HEK293 (cell line): ENCODE measurements around the gene ASAP2.

ENCODE experiments used
- CTCF ChIA-PET: fragments of 350-600 bp; formaldehyde crosslinking; extraction: SDS; loops from one replicate; lab custom pipeline; 2021; ENCODE audit warnings: antibody characterized with exemption; lab: Yijun Ruan, JAX
- POLR2A ChIA-PET: fragments of 300-600 bp; formaldehyde crosslinking; extraction: SDS; loops from one replicate; lab custom pipeline; 2020; ENCODE audit warnings: antibody characterized with exemption, inconsistent platforms; lab: Yijun Ruan, JAX
- H3K27ac ChIP-seq: fragments of 200-500 bp; sonication (Bioruptor generic); 2 replicates; pipeline ENCODE4 v1.5.1; 2014; ENCODE audit warnings: low read depth, low read length, control low read depth, inconsistent platforms; ENCODE audit errors: extremely low read depth
- H3K36me3 ChIP-seq, 2 experiments: fragments of 200-500 bp in 1 of 2; sonication (Bioruptor generic) in 1 of 2; 1 replicate in 1 of 2; 2 replicates in 1 of 2; pipeline ENCODE4 v1.5.1; 2014 to 2017; ENCODE audit warnings: inconsistent platforms in 2 of 2, low read length in 2 of 2; ENCODE audit not compliant: control insufficient read depth in 2 of 2, insufficient read depth in 1 of 2
- H3K4me1 ChIP-seq: fragments of 200-500 bp; sonication (Bioruptor generic); 2 replicates; pipeline ENCODE4 v1.5.1; 2014; ENCODE audit warnings: mild to moderate bottlenecking, low read length, inconsistent platforms; ENCODE audit not compliant: control insufficient read depth, insufficient read depth
- H3K4me3 ChIP-seq: 2 replicates; pipeline ENCODE4 v1.5.1; 2011; ENCODE audit warnings: low read depth, mild to moderate bottlenecking, control low read depth, low read length, moderate library complexity
- H3K9me3 ChIP-seq: fragments of 200-500 bp; sonication (Bioruptor generic); 2 replicates; pipeline ENCODE4 v1.5.1; 2014; ENCODE audit warnings: low read depth, low read length, inconsistent platforms; ENCODE audit not compliant: control insufficient read depth, insufficient read depth
- IKZF3 ChIP-seq: fragments of 450-650 bp; IDR thresholded peaks from 2 replicates; pipeline ENCODE4 v1.5.0; 2018; ENCODE audit warnings: missing biosample characterization, mild to moderate bottlenecking, missing genetic modification characterization, moderate library complexity
- KLF8 ChIP-seq: fragments of 450-650 bp; formaldehyde crosslinking; IDR thresholded peaks from 2 replicates; pipeline ENCODE4 v1.5.1; 2016; ENCODE audit warnings: missing biosample characterization, missing genetic modification characterization
- MEIS1 ChIP-seq: sonication (generic); formaldehyde crosslinking; IDR thresholded peaks from 2 replicates; pipeline ENCODE4 v1.8.1; 2022; ENCODE audit warnings: missing genetic modification reagents, mild to moderate bottlenecking, borderline replicate concordance
- MYNN ChIP-seq: fragments of 450-650 bp; formaldehyde crosslinking; IDR thresholded peaks from 2 replicates; pipeline ENCODE4 v1.5.1; 2016; ENCODE audit warnings: missing biosample characterization, missing genetic modification characterization, borderline replicate concordance
- SCRT2 ChIP-seq: fragments of 450-650 bp; formaldehyde crosslinking; IDR thresholded peaks from 2 replicates; pipeline ENCODE4 v1.5.1; 2016; ENCODE audit warnings: missing biosample characterization, missing genetic modification characterization
- ZNF121 ChIP-seq: fragments of 450-650 bp; formaldehyde crosslinking; IDR thresholded peaks from 2 replicates; pipeline ENCODE4 v1.5.1; 2016; ENCODE audit warnings: missing biosample characterization, missing genetic modification characterization
- ZNF138 ChIP-seq: fragments of 450-650 bp; formaldehyde crosslinking; IDR thresholded peaks from 2 replicates; pipeline ENCODE4 v1.5.1; 2016; ENCODE audit warnings: missing biosample characterization, missing genetic modification characterization, borderline replicate concordance
- ZNF202 ChIP-seq: fragments of 450-650 bp; formaldehyde crosslinking; IDR thresholded peaks from 2 replicates; pipeline ENCODE4 v1.5.1; 2016; ENCODE audit warnings: missing biosample characterization, missing genetic modification characterization, borderline replicate concordance
- ZNF221 ChIP-seq: fragments of 450-650 bp; formaldehyde crosslinking; IDR thresholded peaks from 2 replicates; pipeline ENCODE4 v1.5.1; 2017; ENCODE audit warnings: missing biosample characterization, missing genetic modification characterization, borderline replicate concordance
- ZNF274 ChIP-seq, 2 experiments: fragments of 200-500 bp in 1 of 2; fragments of 450-650 bp in 1 of 2; sonication (Bioruptor generic) in 1 of 2; formaldehyde crosslinking in 1 of 2; IDR thresholded peaks; 2 replicates each; pipeline versions ENCODE4 v1.5.1 to v1.6.1; 2014 to 2016; ENCODE audit warnings: borderline replicate concordance in 1 of 2, inconsistent platforms in 1 of 2, low read length in 1 of 2, missing biosample characterization in 1 of 2, missing genetic modification characterization in 1 of 2
- ZNF391 ChIP-seq: fragments of 450-650 bp; formaldehyde crosslinking; IDR thresholded peaks from 2 replicates; pipeline ENCODE4 v1.5.1; 2016; ENCODE audit warnings: low read depth, missing biosample characterization, missing genetic modification characterization, borderline replicate concordance
- ZNF426 ChIP-seq: fragments of 450-650 bp; formaldehyde crosslinking; IDR thresholded peaks from 2 replicates; pipeline ENCODE4 v1.5.1; 2017; ENCODE audit warnings: missing biosample characterization, missing genetic modification characterization, mild to moderate bottlenecking, inconsistent platforms, moderate library complexity
- ZNF473 ChIP-seq: fragments of 450-650 bp; formaldehyde crosslinking; IDR thresholded peaks from 2 replicates; pipeline ENCODE4 v1.5.1; 2017; ENCODE audit warnings: missing biosample characterization, missing genetic modification characterization
- ZSCAN30 ChIP-seq: fragments of 450-650 bp; IDR thresholded peaks from 2 replicates; pipeline ENCODE4 v1.5.1; 2018; ENCODE audit warnings: missing biosample characterization, mild to moderate bottlenecking, missing genetic modification characterization, moderate library complexity
- TF ChIP-seq, protein P1 (sequence below): IDR thresholded peaks from 2 replicates; pipeline ENCODE4 v1.6.1; 2011; ENCODE audit warnings: mild to moderate bottlenecking, low read depth, low read length, borderline replicate concordance
- TF ChIP-seq, protein P2 (sequence below): fragments of 450-650 bp; formaldehyde crosslinking; IDR thresholded peaks from 2 replicates; pipeline ENCODE4 v1.5.1; 2016; ENCODE audit warnings: missing biosample characterization, missing genetic modification characterization
- TF ChIP-seq, protein P3 (sequence below): fragments of 450-650 bp; formaldehyde crosslinking; IDR thresholded peaks from 2 replicates; pipeline ENCODE4 v1.5.1; 2016; ENCODE audit warnings: missing biosample characterization, missing genetic modification characterization
- TF ChIP-seq, protein P4 (sequence below): fragments of 450-650 bp; formaldehyde crosslinking; IDR thresholded peaks from 2 replicates; pipeline ENCODE4 v1.5.1; 2016; ENCODE audit warnings: missing biosample characterization, missing genetic modification characterization

Gene ASAP2

DNA sequence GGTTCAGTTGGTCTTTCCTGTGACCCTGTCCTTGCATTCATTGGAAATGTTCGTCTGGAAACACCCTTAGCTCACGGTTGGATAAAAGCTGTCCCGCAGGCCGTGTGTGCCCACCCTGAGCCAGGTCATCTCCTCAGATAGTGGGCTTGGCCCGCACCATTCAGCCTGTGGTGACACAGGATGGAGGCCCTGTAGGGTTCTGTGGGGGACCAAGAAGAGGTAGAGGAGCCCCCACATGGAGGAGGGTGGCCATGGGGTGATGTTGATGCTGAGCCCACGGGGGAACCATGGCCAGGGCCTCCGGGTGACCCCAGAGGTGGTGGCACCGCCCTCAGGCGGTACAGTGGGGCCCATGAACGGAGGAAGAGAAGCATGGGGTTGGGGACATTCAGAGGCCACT is 62.7 kb downstream of the ASAP2 start:
- no peak overlapping the region for H3K27ac ChIP-seq

DNA sequence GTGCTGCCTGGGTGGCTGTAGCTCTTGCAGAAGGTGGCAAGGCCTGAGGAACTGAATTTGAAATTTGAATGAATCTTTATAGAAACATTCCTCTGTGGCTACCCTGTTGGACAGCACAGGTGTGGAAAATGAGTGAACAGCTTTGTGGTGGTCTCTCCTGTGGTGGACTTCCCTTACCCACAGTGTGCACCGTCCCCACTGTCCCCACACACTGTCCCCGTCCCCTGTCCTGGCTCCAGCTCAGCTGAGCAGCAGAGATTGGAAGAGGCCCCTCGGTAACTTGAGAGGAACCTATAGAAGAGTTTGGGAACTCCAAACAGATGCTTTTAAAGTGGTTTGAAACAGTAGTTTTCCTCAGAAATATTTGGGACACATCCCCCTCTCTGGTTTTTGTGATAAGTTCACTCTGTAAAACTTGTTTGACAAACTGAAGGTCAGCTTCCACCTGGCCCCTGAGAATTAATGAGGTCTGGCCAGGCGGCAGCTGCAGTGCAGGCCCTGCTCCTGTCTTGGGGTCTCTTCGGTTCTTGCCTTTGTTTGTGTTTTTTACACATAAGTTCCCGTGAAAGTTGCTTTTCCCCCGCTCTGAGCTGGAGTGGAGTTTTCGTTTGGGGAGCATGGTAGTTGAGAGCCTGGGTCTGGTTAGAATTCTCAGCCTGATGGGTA is 63.2 kb downstream of the ASAP2 start:
- no peak overlapping the region for H3K4me3 ChIP-seq
- no peaks in the 10 kb centered on the region for H3K36me3 ChIP-seq
- H3K9me3 ChIP-seq: no peaks in the 10 kb centered on the region
- no peak for TF ChIP-seq ZNF426
- no peak for TF ChIP-seq ZNF202
- TF ChIP-seq, protein P1, sequence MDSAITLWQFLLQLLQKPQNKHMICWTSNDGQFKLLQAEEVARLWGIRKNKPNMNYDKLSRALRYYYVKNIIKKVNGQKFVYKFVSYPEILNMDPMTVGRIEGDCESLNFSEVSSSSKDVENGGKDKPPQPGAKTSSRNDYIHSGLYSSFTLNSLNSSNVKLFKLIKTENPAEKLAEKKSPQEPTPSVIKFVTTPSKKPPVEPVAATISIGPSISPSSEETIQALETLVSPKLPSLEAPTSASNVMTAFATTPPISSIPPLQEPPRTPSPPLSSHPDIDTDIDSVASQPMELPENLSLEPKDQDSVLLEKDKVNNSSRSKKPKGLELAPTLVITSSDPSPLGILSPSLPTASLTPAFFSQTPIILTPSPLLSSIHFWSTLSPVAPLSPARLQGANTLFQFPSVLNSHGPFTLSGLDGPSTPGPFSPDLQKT: no peak
- no peak for TF ChIP-seq ZNF473 (tag by site-specific recombination)
- no peak for TF ChIP-seq ZSCAN30 (tag by site-specific recombination)
- no peak for TF ChIP-seq ZNF138 (tag by site-specific recombination)
- no peak for TF ChIP-seq IKZF3
- no peak for TF ChIP-seq ZNF391 (tag by site-specific recombination)
- TF ChIP-seq SCRT2 (tag by site-specific recombination): no peak
- no peak for TF ChIP-seq ZNF274 (IDR thresholded peaks at IDR 0.05; ENCODE audit: low read length)
- TF ChIP-seq ZNF274 (tag by site-specific recombination; IDR thresholded peaks at IDR 0.05; ENCODE audit: borderline replicate concordance): no peak
- no peak for TF ChIP-seq ZNF221
- TF ChIP-seq KLF8 (tag by site-specific recombination): no peak
- no peak for TF ChIP-seq MEIS1
- no peak for TF ChIP-seq MYNN (tag by site-specific recombination)
- no peak for TF ChIP-seq ZNF121 (tag by site-specific recombination)
- TF ChIP-seq, protein P2, sequence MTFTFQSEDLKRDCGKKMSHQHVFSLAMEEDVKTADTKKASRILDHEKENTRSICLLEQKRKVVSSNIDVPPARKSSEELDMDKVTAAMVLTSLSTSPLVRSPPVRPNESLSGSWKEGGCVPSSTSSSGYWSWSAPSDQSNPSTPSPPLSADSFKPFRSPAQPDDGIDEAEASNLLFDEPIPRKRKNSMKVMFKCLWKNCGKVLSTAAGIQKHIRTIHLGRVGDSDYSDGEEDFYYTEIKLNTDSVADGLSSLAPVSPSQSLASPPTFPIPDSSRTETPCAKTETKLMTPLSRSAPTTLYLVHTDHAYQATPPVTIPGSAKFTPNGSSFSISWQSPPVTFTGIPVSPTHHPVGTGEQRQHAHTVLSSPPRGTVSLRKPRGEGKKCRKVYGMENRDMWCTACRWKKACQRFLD: no peak
- TF ChIP-seq, protein P3, sequence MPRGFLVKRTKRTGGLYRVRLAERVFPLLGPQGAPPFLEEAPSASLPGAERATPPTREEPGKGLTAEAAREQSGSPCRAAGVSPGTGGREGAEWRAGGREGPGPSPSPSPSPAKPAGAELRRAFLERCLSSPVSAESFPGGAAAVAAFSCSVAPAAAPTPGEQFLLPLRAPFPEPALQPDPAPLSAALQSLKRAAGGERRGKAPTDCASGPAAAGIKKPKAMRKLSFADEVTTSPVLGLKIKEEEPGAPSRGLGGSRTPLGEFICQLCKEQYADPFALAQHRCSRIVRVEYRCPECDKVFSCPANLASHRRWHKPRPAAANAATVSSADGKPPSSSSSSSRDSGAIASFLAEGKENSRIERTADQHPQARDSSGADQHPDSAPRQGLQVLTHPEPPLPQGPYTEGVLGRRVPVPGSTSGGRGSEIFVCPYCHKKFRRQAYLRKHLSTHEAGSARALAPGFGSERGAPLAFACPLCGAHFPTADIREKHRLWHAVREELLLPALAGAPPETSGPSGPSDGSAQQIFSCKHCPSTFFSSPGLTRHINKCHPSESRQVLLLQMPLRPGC: no peak
- POLR2A ChIA-PET: interaction anchor here (1.0 kb wide), 1 partner anchor 35 kb away, joined by 3 read pairs; no protein-coding TSS in a partner anchor
- H3K4me1 ChIP-seq: no peaks in the 10 kb centered on the region; the same call in 1 of the 2 replicates
- CTCF ChIA-PET: interaction anchor here (0.6 kb wide), 1 partner anchor 416 kb away, joined by 3 read pairs; no protein-coding TSS in a partner anchor
- H3K27ac ChIP-seq: no peak overlapping the region

More for the DNA sequence above, 62.7 kb downstream of the ASAP2 start:
- Histone ChIP-seq H3K9me3 (no peaks in the 10 kb centered on the region), H3K4me3 (no peak overlapping the region), H3K4me1 (no peaks in the 10 kb centered on the region; the same call in 1 of the 2 replicates), H3K36me3 (no peaks in the 10 kb centered on the region)
- CTCF ChIA-PET: no interaction called here
- TF ChIP-seq, protein P4, sequence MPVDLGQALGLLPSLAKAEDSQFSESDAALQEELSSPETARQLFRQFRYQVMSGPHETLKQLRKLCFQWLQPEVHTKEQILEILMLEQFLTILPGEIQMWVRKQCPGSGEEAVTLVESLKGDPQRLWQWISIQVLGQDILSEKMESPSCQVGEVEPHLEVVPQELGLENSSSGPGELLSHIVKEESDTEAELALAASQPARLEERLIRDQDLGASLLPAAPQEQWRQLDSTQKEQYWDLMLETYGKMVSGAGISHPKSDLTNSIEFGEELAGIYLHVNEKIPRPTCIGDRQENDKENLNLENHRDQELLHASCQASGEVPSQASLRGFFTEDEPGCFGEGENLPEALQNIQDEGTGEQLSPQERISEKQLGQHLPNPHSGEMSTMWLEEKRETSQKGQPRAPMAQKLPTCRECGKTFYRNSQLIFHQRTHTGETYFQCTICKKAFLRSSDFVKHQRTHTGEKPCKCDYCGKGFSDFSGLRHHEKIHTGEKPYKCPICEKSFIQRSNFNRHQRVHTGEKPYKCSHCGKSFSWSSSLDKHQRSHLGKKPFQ (tag by site-specific recombination): no peak
- POLR2A ChIA-PET: no interaction called here
